Renal pelvis (tissue), 12 donors: Measurements from ENCODE around the gene CYCS. TPM values are rescaled to one million over a fixed set of nuclear protein-coding genes. Genes with fewer than 3 reads are reported as not detected.
A peak's percentile ranks its signal among the peaks of the same experiment; 100 is the strongest.

ENCODE experiments used
- DNase-seq: peaks from one replicate; pipeline ENCODE4 v3.0.0-alpha.2; 2013
- long read RNA-seq, 16 experiments: transcript quantifications; one replicate each; lab custom pipeline, GENCODE V29; 2026
- polyA plus RNA-seq, 3 donors: library from polyadenylated mRNA; unstranded; fragments of 120-200 nt; gene quantifications; one replicate each; pipeline ENCODE4 v1.2.1, GENCODE V29; 2013; ENCODE audit not compliant: insufficient read length in 3 of 3

CYCS gene
- 100 to 1,000 TPM; 141 to 156 (median 150) TPM for polyA plus RNA-seq
- long read RNA-seq, donor 1, full-length matches to known transcripts: 113 of 130 reads
- long read RNA-seq, donor 1, partial matches to known transcripts: 17 of 130 reads
- long read RNA-seq, donor 1, other reads (novel, unspliced or antisense): 0 of 130 reads
- long read RNA-seq, donor 2, full-length matches to known transcripts: 164 of 176 reads
- long read RNA-seq, donor 2, partial matches to known transcripts: 12 of 176 reads
- long read RNA-seq, donor 2, other reads (novel, unspliced or antisense): 0 of 176 reads
- long read RNA-seq, donor 3, full-length matches to known transcripts: 100 of 122 reads
- long read RNA-seq, donor 3, partial matches to known transcripts: 22 of 122 reads
- long read RNA-seq, donor 3, other reads (novel, unspliced or antisense): 0 of 122 reads
- long read RNA-seq, donor 4, full-length matches to known transcripts: 126 of 126 reads
- long read RNA-seq, donor 4, partial matches to known transcripts: 0 of 126 reads
- long read RNA-seq, donor 4, other reads (novel, unspliced or antisense): 0 of 126 reads
- long read RNA-seq, donor 5, full-length matches to known transcripts: 51 of 61 reads
- long read RNA-seq, donor 5, partial matches to known transcripts: 10 of 61 reads
- long read RNA-seq, donor 5, other reads (novel, unspliced or antisense): 0 of 61 reads
- long read RNA-seq, donor 6, full-length matches to known transcripts: 103 of 122 reads
- long read RNA-seq, donor 6, partial matches to known transcripts: 19 of 122 reads
- long read RNA-seq, donor 6, other reads (novel, unspliced or antisense): 0 of 122 reads
- long read RNA-seq, donor 7, full-length matches to known transcripts: 96 of 115 reads
- long read RNA-seq, donor 7, partial matches to known transcripts: 19 of 115 reads
- long read RNA-seq, donor 7, other reads (novel, unspliced or antisense): 0 of 115 reads
- long read RNA-seq, donor 8, full-length matches to known transcripts: 38 of 38 reads
- long read RNA-seq, donor 8, partial matches to known transcripts: 0 of 38 reads
- long read RNA-seq, donor 8, other reads (novel, unspliced or antisense): 0 of 38 reads
- long read RNA-seq, donor 9, full-length matches to known transcripts: 129 of 145 reads
- long read RNA-seq, donor 9, partial matches to known transcripts: 16 of 145 reads
- long read RNA-seq, donor 9, other reads (novel, unspliced or antisense): 0 of 145 reads
- long read RNA-seq, donor 10, full-length matches to known transcripts: 88 of 99 reads
- long read RNA-seq, donor 10, partial matches to known transcripts: 11 of 99 reads
- long read RNA-seq, donor 10, other reads (novel, unspliced or antisense): 0 of 99 reads
- long read RNA-seq, donor 11, full-length matches to known transcripts: 56 of 62 reads
- long read RNA-seq, donor 11, partial matches to known transcripts: 6 of 62 reads
- long read RNA-seq, donor 11, other reads (novel, unspliced or antisense): 0 of 62 reads
- long read RNA-seq, donor 12, full-length matches to known transcripts: 154 of 163 reads
- long read RNA-seq, donor 12, partial matches to known transcripts: 9 of 163 reads
- long read RNA-seq, donor 12, other reads (novel, unspliced or antisense): 0 of 163 reads
- long read RNA-seq, donor 13, full-length matches to known transcripts: 55 of 64 reads
- long read RNA-seq, donor 13, partial matches to known transcripts: 9 of 64 reads
- long read RNA-seq, donor 13, other reads (novel, unspliced or antisense): 0 of 64 reads
- long read RNA-seq, donor 14, full-length matches to known transcripts: 110 of 125 reads
- long read RNA-seq, donor 14, partial matches to known transcripts: 15 of 125 reads
- long read RNA-seq, donor 14, other reads (novel, unspliced or antisense): 0 of 125 reads
- long read RNA-seq, donor 15, full-length matches to known transcripts: 120 of 134 reads
- long read RNA-seq, donor 15, partial matches to known transcripts: 14 of 134 reads
- long read RNA-seq, donor 15, other reads (novel, unspliced or antisense): 0 of 134 reads
- long read RNA-seq, donor 16, full-length matches to known transcripts: 128 of 149 reads
- long read RNA-seq, donor 16, partial matches to known transcripts: 21 of 149 reads
- long read RNA-seq, donor 16, other reads (novel, unspliced or antisense): 0 of 149 reads

- peak; percentile 99 for DNase-seq
Measured at GRCh38 chr7:25125137-25125946, at the start of gene CYCS. Gene CYCS, minus strand, starts transcription at chr7:25125260. Its CDS starts 1,141 bp downstream, at chr7:25124119.

- DNase-seq: no peak
Measured at GRCh38 chr7:25173184-25173583, 48.1 kb upstream of the CYCS start.

- DNase-seq: no peak
Measured at GRCh38 chr7:25171516-25171915, 46.5 kb upstream of the CYCS start.

- DNase-seq: no peak
Measured at GRCh38 chr7:25171071-25171470, 46.0 kb upstream of the CYCS start.

- no peak for DNase-seq
Measured at GRCh38 chr7:25169683-25170082, 44.6 kb upstream of the CYCS start.

- no peak for DNase-seq
Measured at GRCh38 chr7:25168145-25168544, 43.1 kb upstream of the CYCS start.

GRCh38 chr7:25167262-25167843 lies 42.3 kb upstream of the CYCS start:
- no peak for DNase-seq

GRCh38 chr7:25159983-25160596 lies 35.0 kb upstream of the CYCS start:
- peak; percentile 35 for DNase-seq

- no peak for DNase-seq
Measured at GRCh38 chr7:25158966-25159365, 33.9 kb upstream of the CYCS start.

GRCh38 chr7:25151773-25152172 lies 26.7 kb upstream of the CYCS start:
- no peak for DNase-seq

- no peak for DNase-seq
Measured at GRCh38 chr7:25149836-25150235, 24.8 kb upstream of the CYCS start.

GRCh38 chr7:25148772-25149575 lies 23.9 kb upstream of the CYCS start:
- no peak for DNase-seq

- DNase-seq: no peak
Measured at GRCh38 chr7:25143763-25144162, 18.7 kb upstream of the CYCS start.

- no peak for DNase-seq
Measured at GRCh38 chr7:25139536-25139935, 14.5 kb upstream of the CYCS start.

- DNase-seq: no peak
Measured at GRCh38 chr7:25134358-25135010, 9.4 kb upstream of the CYCS start.

GRCh38 chr7:25132430-25132829 lies 7.4 kb upstream of the CYCS start:
- no peak for DNase-seq

- DNase-seq: no peak
Measured at GRCh38 chr7:25126751-25127150, 1.7 kb upstream of the CYCS start.
